Stimulated activated CD8-positive, alpha-beta memory T cell treated with anti-CD3 and anti-CD28 coated beads, Interleukin-2, amount 100 ng/mL, for 1 hour (primary cell): Measurements from ENCODE around the gene PNKP.

Experiments used
- DNase-seq, 2 donors: peaks; one replicate each; pipeline ENCODE4 v3.0.0-alpha.2; 2020; ENCODE audit warnings: low read depth in 2 of 2

PNKP gene

DNA sequence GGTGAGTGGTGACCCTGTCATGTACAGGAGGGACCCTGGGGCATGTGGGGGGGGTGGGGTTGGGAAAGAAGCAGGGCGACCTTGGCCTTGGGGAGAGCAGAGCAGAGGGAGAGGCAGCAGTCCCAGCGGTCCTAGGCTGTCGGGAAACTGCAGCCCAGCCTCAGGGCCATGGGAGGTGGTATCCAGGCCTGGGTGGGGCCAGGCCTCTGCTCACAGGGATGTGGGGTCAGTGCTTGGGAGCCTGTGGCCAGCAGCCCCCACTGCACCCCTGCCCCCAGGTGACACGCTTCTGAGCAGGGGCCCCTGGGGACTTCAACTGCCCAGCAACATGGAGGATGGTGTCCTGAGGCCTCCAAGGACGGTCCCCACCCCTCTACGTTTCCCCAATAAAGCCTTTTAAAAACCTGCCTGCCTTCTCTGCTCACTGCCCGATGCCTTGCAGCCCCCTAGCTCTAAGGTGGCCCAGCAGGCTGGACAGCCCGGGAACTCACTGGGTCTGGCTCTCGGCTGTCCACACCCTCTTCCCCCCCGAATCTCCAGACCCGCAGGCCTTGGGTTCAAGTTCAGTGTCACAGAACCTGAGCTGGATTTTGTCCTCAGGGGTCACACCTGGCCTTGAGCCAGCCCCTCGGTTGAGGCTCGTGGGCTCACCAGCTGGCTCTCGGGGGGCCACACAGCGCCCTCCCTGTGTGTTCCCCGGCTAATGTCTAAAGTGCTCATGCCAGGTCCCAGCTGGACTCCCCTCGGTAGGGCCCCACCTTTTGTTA, 6.9 kb downstream of the PNKP start:
- DNase-seq, result no peak

- DNase-seq, result no peak
These were observed 7.6 kb downstream of the PNKP start for GRCh38 chr19:49859682-49860335.

DNA sequence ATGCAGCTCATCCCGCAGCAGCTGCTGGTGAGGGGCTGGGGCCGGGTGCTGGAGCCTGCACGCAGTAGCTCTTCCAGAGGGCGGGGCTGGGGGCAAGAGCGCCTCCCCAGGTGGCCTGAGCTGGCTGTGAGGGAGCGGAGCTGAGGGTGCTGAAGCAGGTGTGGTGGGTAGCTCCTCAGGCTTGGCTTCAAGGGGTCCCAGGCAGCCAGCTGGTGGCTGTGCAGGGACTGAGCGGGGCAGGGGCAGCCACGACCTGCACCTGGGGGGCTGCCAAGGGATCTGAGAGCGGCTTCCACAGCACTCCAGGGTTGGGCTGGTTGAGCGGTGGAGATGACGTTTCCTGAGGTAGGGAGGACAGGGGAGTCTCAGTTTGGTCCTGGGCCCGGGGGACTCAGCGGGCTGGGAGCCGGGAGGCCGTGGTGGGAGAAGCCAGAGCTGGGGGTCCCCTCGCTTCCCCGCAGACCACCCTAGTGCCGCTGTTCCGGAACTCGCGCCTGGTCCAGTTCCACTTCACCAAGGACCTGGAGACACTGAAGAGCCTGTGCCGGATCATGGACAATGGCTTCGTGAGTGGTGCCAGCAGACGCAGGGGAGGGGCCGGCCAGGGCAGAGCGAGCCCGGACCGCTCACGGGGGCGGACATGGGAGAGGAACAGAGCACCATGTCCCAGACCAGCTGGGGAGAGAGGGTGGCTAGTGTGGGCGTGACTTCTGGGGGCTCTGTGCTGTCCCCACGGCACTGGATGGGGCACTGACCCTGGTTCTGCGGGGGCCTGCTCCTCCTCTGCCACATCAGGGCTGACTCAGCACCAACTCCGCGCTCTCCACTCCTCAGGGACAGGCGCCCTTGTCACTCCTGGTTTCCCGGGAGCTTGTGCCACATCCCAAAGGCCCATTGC, 9.0 kb downstream of the PNKP start:
- DNase-seq, result no peak

- no peak for DNase-seq
These were observed 9.6 kb downstream of the PNKP start for GRCh38 chr19:49857838-49858087.

DNA sequence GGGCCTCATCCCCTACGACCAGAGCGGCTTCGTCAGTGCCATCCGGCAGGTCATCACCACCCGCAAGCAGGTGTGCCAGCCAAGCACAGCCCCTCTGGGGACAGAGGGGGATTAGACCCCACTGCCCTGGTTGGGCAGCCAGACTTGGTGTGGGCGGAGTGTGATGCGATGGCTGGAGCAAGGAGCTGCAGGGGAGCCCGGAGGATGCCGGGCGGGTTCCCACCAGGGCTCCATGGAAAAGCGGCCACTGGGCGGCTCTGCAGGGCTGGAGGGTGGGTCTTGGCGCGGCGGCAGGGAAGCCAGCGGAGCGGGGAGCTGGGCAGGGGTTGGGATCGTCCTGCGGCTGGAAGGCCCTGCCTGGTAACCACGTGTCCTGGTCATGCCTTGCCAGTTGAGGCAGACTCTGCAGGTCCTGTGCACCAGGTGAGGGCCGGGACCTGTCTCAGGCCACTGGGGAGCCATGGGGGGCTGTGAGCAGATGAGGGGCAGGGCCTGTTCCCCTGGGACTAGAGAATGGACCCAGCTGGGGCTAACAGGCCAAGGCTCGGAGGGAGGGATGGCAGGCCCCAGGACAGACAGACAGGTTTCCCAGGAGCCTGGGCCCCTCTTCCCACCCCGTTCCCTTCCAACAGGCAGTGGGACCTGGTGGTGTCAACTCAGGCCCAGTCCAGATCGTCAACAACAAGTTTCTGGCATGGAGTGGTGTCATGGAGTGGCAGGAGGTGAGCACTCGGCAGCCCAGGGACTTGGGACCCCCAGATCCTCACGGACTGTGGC, 10.1 kb downstream of the PNKP start:
- no peak for DNase-seq

DNA sequence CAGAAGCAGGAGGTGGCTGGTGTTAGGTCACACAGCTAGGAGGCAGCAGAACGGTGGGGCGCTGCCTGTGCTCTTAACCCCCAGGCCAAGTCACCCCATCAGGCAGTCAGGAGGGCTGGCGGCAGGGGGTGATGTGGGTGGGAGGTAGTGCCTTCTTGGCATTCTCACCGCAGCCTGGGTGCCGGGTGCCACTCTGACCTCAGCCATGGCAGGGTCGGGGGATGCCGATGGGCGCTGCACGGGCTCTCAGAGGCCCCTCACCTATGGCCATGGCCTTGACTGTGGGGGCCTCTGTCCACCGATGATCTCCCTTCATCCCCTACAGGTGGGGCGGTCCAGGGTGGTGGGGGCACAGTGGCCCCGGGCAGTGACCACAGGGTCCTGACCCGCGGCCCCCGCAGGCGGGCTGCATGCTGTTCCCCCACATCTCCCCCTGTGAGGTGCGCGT, 10.8 kb downstream of the PNKP start:
- DNase-seq, result no peak

- no peak for DNase-seq
These were observed 11.5 kb downstream of the PNKP start for GRCh38 chr19:49855676-49856573.

GRCh38 chr19:49855277-49855675, 12.1 kb downstream of the PNKP start:
- no peak for DNase-seq

DNA sequence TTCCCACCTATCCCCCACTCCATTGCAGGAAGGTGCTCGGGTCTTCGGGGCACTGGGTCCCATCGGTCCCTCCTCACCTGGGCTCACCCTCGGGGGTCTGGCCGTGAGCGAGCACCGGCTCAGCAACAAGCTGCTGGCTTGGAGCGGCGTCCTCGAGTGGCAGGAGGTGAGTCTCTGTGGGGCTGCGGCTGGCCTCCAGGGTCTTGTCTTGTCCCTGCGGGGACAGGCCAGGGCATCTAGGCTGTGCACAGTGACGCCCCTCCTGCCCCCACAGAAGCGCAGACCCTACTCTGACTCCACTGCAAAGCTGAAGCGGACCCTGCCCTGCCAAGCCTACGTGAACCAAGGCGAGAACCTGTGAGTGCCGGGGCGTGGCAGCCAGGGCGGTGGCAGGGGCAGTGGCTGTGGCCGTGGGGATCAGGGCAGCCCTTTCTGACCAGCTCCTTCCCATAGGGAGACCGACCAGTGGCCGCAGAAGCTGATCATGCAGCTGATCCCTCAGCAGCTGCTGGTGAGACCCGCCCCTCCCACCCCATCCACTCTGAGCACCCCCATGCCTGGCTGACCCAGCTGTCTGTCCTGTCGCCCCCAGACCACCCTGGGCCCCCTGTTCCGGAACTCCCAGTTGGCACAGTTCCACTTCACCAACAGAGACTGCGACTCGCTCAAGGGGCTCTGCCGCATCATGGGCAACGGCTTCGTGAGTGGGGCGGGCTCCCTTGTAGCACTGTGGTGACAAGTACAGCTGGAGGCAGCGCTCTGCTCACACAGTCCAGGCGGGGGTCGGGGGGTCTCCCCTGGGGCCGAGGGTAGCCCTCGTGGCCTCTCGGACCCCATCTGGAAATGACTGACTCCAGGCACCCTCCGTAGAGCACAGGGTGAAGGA, 12.8 kb downstream of the PNKP start:
- DNase-seq, result no peak

- no peak for DNase-seq
These were observed 13.5 kb downstream of the PNKP start for GRCh38 chr19:49853852-49854377.

GRCh38 chr19:49852631-49853126, 14.7 kb downstream of the PNKP start:
- DNase-seq, result no peak

GRCh38 chr19:49851456-49852259, 15.7 kb downstream of the PNKP start:
- DNase-seq, result no peak

GRCh38 chr19:49850487-49851342, 16.7 kb downstream of the PNKP start, which contains the start of gene PTOV1:
PTOV1 (plus strand) TSS chr19:49851159.
- peak; percentile 77 to 78 for DNase-seq

DNA sequence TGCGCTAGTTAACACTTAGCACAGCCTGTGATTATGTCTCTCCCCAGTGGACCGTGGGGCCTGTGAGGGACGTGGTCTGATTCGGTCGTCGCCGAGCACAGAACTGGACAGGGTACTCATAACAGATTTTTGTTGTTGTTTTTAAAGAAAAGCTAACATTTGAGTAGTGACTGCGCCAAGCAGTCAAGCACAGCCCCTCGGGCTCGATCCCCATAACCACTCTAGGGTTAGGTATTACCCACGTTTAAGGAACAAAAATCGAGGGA, 17.2 kb downstream of the PNKP start:
- no peak for DNase-seq

- no peak for DNase-seq
These were observed 17.7 kb downstream of the PNKP start for GRCh38 chr19:49849433-49850220.

GRCh38 chr19:49848938-49849337, 18.4 kb downstream of the PNKP start:
- DNase-seq, result no peak
